Measurements from ENCODE around the gene PRMT5. TPM values are rescaled to one million over a fixed set of nuclear protein-coding genes. Genes with fewer than 3 reads are reported as not detected.

Gene PRMT5
- total RNA-seq, result 108 TPM

GRCh38 chr14:22929104-22929960 lies at the start of gene PRMT5:
PRMT5 (minus strand) TSS chr14:22929376; CDS start chr14:22929361, 15 bp downstream.

GRCh38 chr14:22918804-22919600 lies 10.2 kb downstream of the PRMT5 start, which contains the start of gene RBM23:
RBM23 (minus strand) TSS chr14:22919149.

GRCh38 chr14:22883173-22883976 lies 45.8 kb downstream of the PRMT5 start, which contains the start of gene REM2:
REM2 (plus strand) TSS chr14:22883222; CDS start chr14:22883288, 66 bp downstream.

DNA sequence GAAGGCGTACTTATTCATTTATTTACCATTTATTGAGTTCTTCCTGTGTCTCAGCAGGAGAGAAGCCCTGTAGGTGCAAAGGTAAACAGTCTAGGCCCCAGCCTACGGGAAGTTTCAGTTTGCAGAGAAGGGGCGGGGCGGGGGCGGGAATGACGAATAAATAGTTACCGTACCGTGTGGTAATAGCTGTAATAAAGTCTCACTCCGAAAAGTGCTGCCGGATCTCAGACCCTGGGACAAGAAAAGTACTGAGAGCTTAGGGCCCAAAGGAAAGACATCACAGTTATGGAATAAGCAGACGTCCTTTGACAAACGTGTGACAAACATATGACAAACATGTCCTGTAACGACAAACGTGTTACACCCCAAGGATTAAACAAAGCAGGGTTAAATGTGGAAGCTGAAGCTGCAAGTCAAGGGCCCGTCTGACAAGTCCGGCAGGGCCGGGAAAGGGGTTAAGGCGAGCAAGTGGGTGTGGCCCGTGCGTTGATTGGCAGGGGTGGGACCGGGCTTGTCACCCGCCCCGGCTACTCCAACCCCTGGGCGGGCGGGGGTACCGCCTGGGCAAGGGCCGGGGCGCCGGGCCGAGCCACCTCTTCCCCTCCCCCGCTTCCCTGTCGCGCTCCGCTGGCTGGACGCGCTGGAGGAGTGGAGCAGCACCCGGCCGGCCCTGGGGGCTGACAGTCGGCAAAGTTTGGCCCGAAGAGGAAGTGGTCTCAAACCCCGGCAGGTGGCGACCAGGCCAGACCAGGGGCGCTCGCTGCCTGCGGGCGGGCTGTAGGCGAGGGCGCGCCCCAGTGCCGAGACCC lies 57.7 kb downstream of the PRMT5 start, which contains the start of gene LRP10:
Gene LRP10, plus strand, starts transcription at position 517 of the 809 bp plus-strand sequence. CDS start 564 bp downstream, outside the sequence.

Other genes starting within 250 kb of the PRMT5 start
- gene OXA1L, start 162.7 kb downstream of the PRMT5 start, total RNA-seq, result 94.2 TPM
- gene SLC7A7, start 113.9 kb downstream of the PRMT5 start, total RNA-seq, result 33.2 TPM
- 53.2 TPM for gene MRPL52, start 99.5 kb downstream of the PRMT5 start, total RNA-seq
- 112 TPM for gene MMP14, start 92.8 kb downstream of the PRMT5 start, total RNA-seq
- gene LRP10, start 57.6 kb downstream of the PRMT5 start, total RNA-seq, result 57.5 TPM
- 0.41 TPM for gene REM2, start 46.2 kb downstream of the PRMT5 start, total RNA-seq
- 94.8 TPM for gene RBM23, start 10.2 kb downstream of the PRMT5 start, total RNA-seq
- gene HAUS4, start 27.7 kb upstream of the PRMT5 start, total RNA-seq, result 57.0 TPM
- 63.2 TPM for gene AJUBA, start 53.2 kb upstream of the PRMT5 start, total RNA-seq
- 16.8 TPM for gene C14orf93, start 80.8 kb upstream of the PRMT5 start, total RNA-seq
- 126 TPM for gene PSMB5, start 105.5 kb upstream of the PRMT5 start, total RNA-seq
- not detected for gene PSMB11, start 112.8 kb upstream of the PRMT5 start, total RNA-seq
- 18.1 TPM for gene CDH24, start 128.1 kb upstream of the PRMT5 start, total RNA-seq
- gene ACIN1, start 165.8 kb upstream of the PRMT5 start, total RNA-seq, result 120 TPM
- gene C14orf119, start 166.1 kb upstream of the PRMT5 start, total RNA-seq, result 28.4 TPM
- gene CIROP, start 175.6 kb upstream of the PRMT5 start, total RNA-seq, result not detected
- gene CEBPE, start 189.9 kb upstream of the PRMT5 start, total RNA-seq, result 1.1 TPM

Data from metanephros (tissue), 1 donor.